Measurements from ENCODE around the gene ZNF493.

DNA sequence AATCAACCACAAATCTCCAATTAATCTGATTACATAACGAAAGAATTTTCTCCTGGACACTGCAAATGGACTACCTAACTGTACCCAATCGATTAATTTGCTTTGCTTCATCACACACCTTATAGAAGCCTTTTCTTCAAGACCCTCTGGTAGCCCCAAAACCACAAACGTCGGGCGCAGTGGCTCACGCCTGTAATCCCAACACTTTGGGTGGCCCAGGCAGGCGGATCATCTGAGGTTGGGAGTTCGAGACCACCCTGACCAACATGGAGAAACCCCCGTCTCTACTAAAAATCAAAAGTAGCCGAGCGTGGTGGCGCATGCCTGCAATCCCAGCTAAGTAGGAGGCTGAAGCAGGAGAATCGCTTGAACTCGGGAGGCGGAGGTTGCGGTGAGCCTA lies 65.6 kb downstream of the ZNF493 start:
- TF ChIP-seq MAX (IDR thresholded peaks at IDR 0.05; ENCODE audit: insufficient read depth, insufficient read length): no peak
- no peak for TF ChIP-seq POLR2AphosphoS5 (IDR thresholded peaks at IDR 0.05; ENCODE audit: insufficient read depth, low read depth, low read length)
- no peak for TF ChIP-seq EZH2 (IDR thresholded peaks at IDR 0.05; ENCODE audit: borderline replicate concordance, low read depth, low read length, severe bottlenecking)
- no peak for TF ChIP-seq CTCF (IDR thresholded peaks at IDR 0.05; ENCODE audit: extremely low read depth in 1 of 2, insufficient read depth in 1 of 2, low read depth in 1 of 2, low read length in 2 of 2)

Measured in endothelial cell of umbilical vein (primary cell).